ENCODE measurements around the gene OR5B17. TPM values are rescaled to one million over a fixed set of nuclear protein-coding genes. Genes with fewer than 3 reads are reported as not detected.

The OR5B17 gene
- total and polyA plus RNA-seq, 8 donors = not detected

GRCh38 chr11:58392746-58393145 is 33.9 kb upstream of the OR5B17 start:
- Histone ChIP-seq H3K27me3 (peaks cover 0 to 4% (median 0%) of the 10 kb centered on the region in 3 donors), H3K9me3 (peaks cover 0 to 7% (median 6%) of the 10 kb centered on the region in 4 donors), H3K27ac (no peak overlapping the region), H3K36me3 (no peaks in the 10 kb centered on the region), H3K4me1 (no peaks in the 10 kb centered on the region), H3K4me3 (no peak overlapping the region)
- intact Hi-C loops (cut with DNase I; ENCODE audit: low total_unique reads) = no loop called here
- TF ChIP-seq CTCF (IDR thresholded peaks at IDR 0.05) (no peak), POLR2AphosphoS5 (IDR thresholded peaks at IDR 0.05) (no peak), EP300 (IDR thresholded peaks at IDR 0.05) (no peak), POLR2A (IDR thresholded peaks at IDR 0.05) (no peak)
- no peak for DNase-seq
- 19 to 38% (median 25%) methylated on average over 1 of the region's 1 CpG for WGBS, 5 donors

GRCh38 chr11:58391879-58392278 is 33.0 kb upstream of the OR5B17 start:
- TF ChIP-seq POLR2A (IDR thresholded peaks at IDR 0.05) = no peak
- no peak for TF ChIP-seq POLR2AphosphoS5 (IDR thresholded peaks at IDR 0.05)
- no peak for TF ChIP-seq CTCF (IDR thresholded peaks at IDR 0.05)
- TF ChIP-seq EP300 (IDR thresholded peaks at IDR 0.05) = no peak
- Histone ChIP-seq H3K4me1 (no peaks in the 10 kb centered on the region), H3K27me3 (peaks cover 0 to 4% (median 0%) of the 10 kb centered on the region in 3 donors), H3K36me3 (no peaks in the 10 kb centered on the region), H3K4me3 (no peak overlapping the region), H3K27ac (no peak overlapping the region), H3K9me3 (peaks cover 0 to 7% (median 6%) of the 10 kb centered on the region in 4 donors)
- intact Hi-C loops (cut with DNase I; ENCODE audit: low total_unique reads) = no loop called here
- no peak for DNase-seq
- 86 to 98% (median 93%) methylated on average over 1 of the region's 1 CpG for WGBS, 5 donors

- H3K27ac ChIP-seq = no peak overlapping the region
- H3K9me3 ChIP-seq = peaks cover 0 to 7% (median 6%) of the 10 kb centered on the region in 4 donors
- H3K36me3 ChIP-seq = no peaks in the 10 kb centered on the region
- no peak for DNase-seq
- H3K4me1 ChIP-seq = no peaks in the 10 kb centered on the region
- H3K27me3 ChIP-seq = peaks cover 0 to 4% (median 0%) of the 10 kb centered on the region in 3 donors
- no peak overlapping the region for H3K4me3 ChIP-seq
- no peak for TF ChIP-seq EP300 (IDR thresholded peaks at IDR 0.05)
- no peak for TF ChIP-seq POLR2A (IDR thresholded peaks at IDR 0.05)
- TF ChIP-seq CTCF (IDR thresholded peaks at IDR 0.05) = no peak
- TF ChIP-seq POLR2AphosphoS5 (IDR thresholded peaks at IDR 0.05) = no peak
- intact Hi-C loops (cut with DNase I; ENCODE audit: low total_unique reads) = no loop called here
- WGBS, 5 donors = 74 to 85% (median 78%) methylated on average over 11 to 18 of the region's 18 CpGs
Measured at GRCh38 chr11:58390551-58391063, 31.7 kb upstream of the OR5B17 start.

- no peak for DNase-seq
- Histone ChIP-seq H3K27ac (no peak overlapping the region), H3K36me3 (no peaks in the 10 kb centered on the region), H3K27me3 (peaks cover 0 to 8% (median 0%) of the 10 kb centered on the region in 3 donors), H3K9me3 (no peaks in the 10 kb centered on the region), H3K4me3 (no peak overlapping the region), H3K4me1 (no peaks in the 10 kb centered on the region)
- 58 to 80% (median 77%) methylated on average over 3 of the region's 3 CpGs for WGBS, 5 donors
- intact Hi-C loops (cut with DNase I; ENCODE audit: low total_unique reads) = no loop called here
- TF ChIP-seq EP300 (IDR thresholded peaks at IDR 0.05) = no peak
- TF ChIP-seq POLR2A (IDR thresholded peaks at IDR 0.05) = no peak
- no peak for TF ChIP-seq POLR2AphosphoS5 (IDR thresholded peaks at IDR 0.05)
- no peak for TF ChIP-seq CTCF (IDR thresholded peaks at IDR 0.05)
Measured at GRCh38 chr11:58354727-58355126, 4.1 kb downstream of the OR5B17 start.

Measured in stomach (tissue), 9 donors.